HEK293 (cell line): ENCODE results near the gene ZNF710.

Experiments used
- CTCF ChIA-PET: fragments of 350-600 bp; formaldehyde crosslinking; extraction: SDS; loops from one replicate; lab custom pipeline; 2021; ENCODE audit warnings: antibody characterized with exemption; lab: Yijun Ruan, JAX
- POLR2A ChIA-PET: fragments of 300-600 bp; formaldehyde crosslinking; extraction: SDS; loops from one replicate; lab custom pipeline; 2020; ENCODE audit warnings: antibody characterized with exemption, inconsistent platforms; lab: Yijun Ruan, JAX
- H3K27ac ChIP-seq: fragments of 200-500 bp; sonication (Bioruptor generic); 2 replicates; pipeline ENCODE4 v1.5.1; 2014; ENCODE audit warnings: low read depth, low read length, control low read depth, inconsistent platforms; ENCODE audit errors: extremely low read depth
- H3K36me3 ChIP-seq, 2 experiments: fragments of 200-500 bp in 1 of 2; sonication (Bioruptor generic) in 1 of 2; 1 replicate in 1 of 2; 2 replicates in 1 of 2; pipeline ENCODE4 v1.5.1; 2014 to 2017; ENCODE audit warnings: inconsistent platforms in 2 of 2, low read length in 2 of 2; ENCODE audit not compliant: control insufficient read depth in 2 of 2, insufficient read depth in 1 of 2
- H3K4me1 ChIP-seq: fragments of 200-500 bp; sonication (Bioruptor generic); 2 replicates; pipeline ENCODE4 v1.5.1; 2014; ENCODE audit warnings: mild to moderate bottlenecking, low read length, inconsistent platforms; ENCODE audit not compliant: control insufficient read depth, insufficient read depth
- H3K4me3 ChIP-seq: 2 replicates; pipeline ENCODE4 v1.5.1; 2011; ENCODE audit warnings: low read depth, mild to moderate bottlenecking, control low read depth, low read length, moderate library complexity
- H3K9me3 ChIP-seq: fragments of 200-500 bp; sonication (Bioruptor generic); 2 replicates; pipeline ENCODE4 v1.5.1; 2014; ENCODE audit warnings: low read depth, low read length, inconsistent platforms; ENCODE audit not compliant: control insufficient read depth, insufficient read depth
- CTCF ChIP-seq: fragments of 450-650 bp; formaldehyde crosslinking; IDR thresholded peaks from 2 replicates; pipeline ENCODE4 v1.5.1; 2016; ENCODE audit warnings: missing biosample characterization, missing genetic modification characterization
- EGR2 ChIP-seq: fragments of 450-650 bp; formaldehyde crosslinking; IDR thresholded peaks from 2 replicates; pipeline ENCODE4 v1.5.1; 2016; ENCODE audit warnings: low read depth, missing biosample characterization, missing genetic modification characterization
- GLI2 ChIP-seq: fragments of 450-650 bp; formaldehyde crosslinking; IDR thresholded peaks from 2 replicates; pipeline ENCODE4; 2017; ENCODE audit warnings: missing biosample characterization, missing genetic modification characterization, low read depth, borderline replicate concordance
- HOXD13 ChIP-seq: sonication (generic); formaldehyde crosslinking; IDR thresholded peaks from 2 replicates; pipeline ENCODE4 v1.8.0; 2022; ENCODE audit warnings: missing genetic modification reagents, borderline replicate concordance
- KLF1 ChIP-seq: fragments of 450-650 bp; formaldehyde crosslinking; IDR thresholded peaks from 2 replicates; pipeline ENCODE4 v1.5.1; 2016; ENCODE audit warnings: missing biosample characterization, missing genetic modification characterization
- PRDM6 ChIP-seq: fragments of 450-650 bp; formaldehyde crosslinking; IDR thresholded peaks from 2 replicates; pipeline ENCODE4 v1.5.1; 2017; ENCODE audit warnings: missing biosample characterization, missing genetic modification characterization
- RBAK ChIP-seq: fragments of 450-650 bp; formaldehyde crosslinking; IDR thresholded peaks from 2 replicates; pipeline ENCODE4 v1.5.1; 2016; ENCODE audit warnings: missing biosample characterization, missing genetic modification characterization
- SCRT1 ChIP-seq: fragments of 450-650 bp; formaldehyde crosslinking; IDR thresholded peaks from 2 replicates; pipeline ENCODE4 v1.5.1; 2016; ENCODE audit warnings: missing biosample characterization, missing genetic modification characterization, borderline replicate concordance
- SP2 ChIP-seq: fragments of 450-650 bp; formaldehyde crosslinking; IDR thresholded peaks from 2 replicates; pipeline ENCODE4 v1.5.1; 2016; ENCODE audit warnings: missing biosample characterization, missing genetic modification characterization
- SP7 ChIP-seq: fragments of 450-650 bp; formaldehyde crosslinking; IDR thresholded peaks from 2 replicates; pipeline ENCODE4 v1.5.1; 2016; ENCODE audit warnings: missing biosample characterization, missing genetic modification characterization
- YY2 ChIP-seq: fragments of 450-650 bp; formaldehyde crosslinking; IDR thresholded peaks from 2 replicates; pipeline ENCODE4 v1.5.1; 2016; ENCODE audit warnings: missing biosample characterization, missing genetic modification characterization
- ZNF133 ChIP-seq: fragments of 450-650 bp; formaldehyde crosslinking; IDR thresholded peaks from 2 replicates; pipeline ENCODE4 v1.5.1; 2016; ENCODE audit warnings: missing biosample characterization, missing genetic modification characterization
- ZNF155 ChIP-seq: fragments of 450-650 bp; formaldehyde crosslinking; IDR thresholded peaks from 2 replicates; pipeline ENCODE4 v1.5.1; 2016; ENCODE audit warnings: missing biosample characterization, missing genetic modification characterization
- ZNF24 ChIP-seq: fragments of 450-650 bp; formaldehyde crosslinking; IDR thresholded peaks from 2 replicates; pipeline ENCODE4 v1.5.1; 2016; ENCODE audit warnings: missing biosample characterization, missing genetic modification characterization
- ZNF48 ChIP-seq: fragments of 450-650 bp; formaldehyde crosslinking; IDR thresholded peaks from 2 replicates; pipeline ENCODE4 v1.5.1; 2016; ENCODE audit warnings: missing biosample characterization, missing genetic modification characterization
- ZNF76 ChIP-seq: fragments of 450-650 bp; formaldehyde crosslinking; IDR thresholded peaks from 2 replicates; pipeline ENCODE4; 2016; ENCODE audit warnings: low read depth, missing biosample characterization, missing genetic modification characterization, borderline replicate concordance
- TF ChIP-seq, protein P1 (sequence below): fragments of 450-650 bp; formaldehyde crosslinking; IDR thresholded peaks from 2 replicates; pipeline ENCODE4 v1.5.1; 2017; ENCODE audit warnings: missing biosample characterization, missing genetic modification characterization
- TF ChIP-seq, protein P2 (sequence below): fragments of 450-650 bp; IDR thresholded peaks from 2 replicates; pipeline ENCODE4 v1.5.1; 2018; ENCODE audit warnings: missing biosample characterization, missing genetic modification characterization

The ZNF710 gene

DNA sequence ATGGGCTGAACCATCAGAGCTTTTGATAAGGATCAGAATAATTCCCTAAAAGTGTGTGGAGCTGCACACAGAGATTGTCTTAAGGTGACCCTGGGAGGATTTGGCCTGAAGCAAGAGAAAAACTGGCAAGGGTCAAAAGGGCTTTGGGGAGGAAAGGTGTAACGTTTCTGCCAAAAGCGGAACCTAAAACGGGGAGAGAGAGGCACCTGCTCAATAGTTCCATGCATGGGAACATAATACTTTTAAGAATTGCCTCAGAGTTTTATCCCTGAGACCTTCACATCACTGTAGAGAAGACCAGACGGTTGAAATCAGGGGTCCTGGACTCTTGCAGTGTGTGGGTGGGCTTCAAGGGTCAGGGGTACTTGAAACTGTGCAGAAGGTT lies 5.9 kb downstream of the ZNF710 start:
- Histone ChIP-seq H3K4me1 (peaks cover 16% of the 10 kb centered on the region), H3K4me3 (no peak overlapping the region), H3K36me3 (no peaks in the 10 kb centered on the region), H3K9me3 (no peaks in the 10 kb centered on the region), H3K27ac (no peak overlapping the region)
- CTCF ChIA-PET = interaction anchor here (2.7 kb wide), 1 partner anchor 64 kb away, joined by 8 read pairs; no protein-coding TSS in a partner anchor
- TF ChIP-seq GLI2 (tag by site-specific recombination) = no peak
- TF ChIP-seq YY2 = no peak
- TF ChIP-seq CTCF (tag by site-specific recombination) = no peak
- no peak for TF ChIP-seq ZNF155 (tag by site-specific recombination)
- no peak for TF ChIP-seq HOXD13 (CRISPR knock-in tag)
- no peak for TF ChIP-seq ZNF24 (tag by site-specific recombination)
- TF ChIP-seq, protein P1, sequence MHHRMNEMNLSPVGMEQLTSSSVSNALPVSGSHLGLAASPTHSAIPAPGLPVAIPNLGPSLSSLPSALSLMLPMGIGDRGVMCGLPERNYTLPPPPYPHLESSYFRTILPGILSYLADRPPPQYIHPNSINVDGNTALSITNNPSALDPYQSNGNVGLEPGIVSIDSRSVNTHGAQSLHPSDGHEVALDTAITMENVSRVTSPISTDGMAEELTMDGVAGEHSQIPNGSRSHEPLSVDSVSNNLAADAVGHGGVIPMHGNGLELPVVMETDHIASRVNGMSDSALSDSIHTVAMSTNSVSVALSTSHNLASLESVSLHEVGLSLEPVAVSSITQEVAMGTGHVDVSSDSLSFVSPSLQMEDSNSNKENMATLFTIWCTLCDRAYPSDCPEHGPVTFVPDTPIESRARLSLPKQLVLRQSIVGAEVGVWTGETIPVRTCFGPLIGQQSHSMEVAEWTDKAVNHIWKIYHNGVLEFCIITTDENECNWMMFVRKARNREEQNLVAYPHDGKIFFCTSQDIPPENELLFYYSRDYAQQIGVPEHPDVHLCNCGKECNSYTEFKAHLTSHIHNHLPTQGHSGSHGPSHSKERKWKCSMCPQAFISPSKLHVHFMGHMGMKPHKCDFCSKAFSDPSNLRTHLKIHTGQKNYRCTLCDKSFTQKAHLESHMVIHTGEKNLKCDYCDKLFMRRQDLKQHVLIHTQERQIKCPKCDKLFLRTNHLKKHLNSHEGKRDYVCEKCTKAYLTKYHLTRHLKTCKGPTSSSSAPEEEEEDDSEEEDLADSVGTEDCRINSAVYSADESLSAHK = no peak
- TF ChIP-seq EGR2 (tag by site-specific recombination) = no peak
- TF ChIP-seq, all 188 proteins: peak for 0
- POLR2A ChIA-PET = no interaction called here

DNA sequence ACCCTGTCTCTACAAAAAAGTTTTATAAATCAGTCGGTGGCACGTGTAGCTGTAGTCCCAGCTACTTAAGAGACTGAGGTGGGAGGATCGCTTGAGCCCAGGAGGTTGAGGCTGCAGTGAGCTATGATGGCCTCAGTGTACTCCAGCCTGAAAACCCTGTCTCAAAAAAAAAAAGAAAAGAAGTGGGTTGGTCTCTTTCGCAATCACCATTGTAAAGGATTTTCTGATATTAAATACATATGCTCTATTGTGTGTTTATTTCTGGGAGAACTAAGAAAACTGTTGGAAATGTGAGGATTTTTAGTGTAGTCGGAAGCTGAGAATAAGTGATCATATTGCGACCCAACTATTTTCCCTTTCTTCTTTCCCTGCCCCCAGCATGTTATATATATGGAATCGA lies 7.5 kb downstream of the ZNF710 start:
- H3K27ac ChIP-seq = no peak overlapping the region
- no peak for TF ChIP-seq RBAK
- TF ChIP-seq ZNF133 (tag by site-specific recombination) = no peak
- TF ChIP-seq ZNF48 (tag by site-specific recombination) = no peak
- TF ChIP-seq, protein P2, sequence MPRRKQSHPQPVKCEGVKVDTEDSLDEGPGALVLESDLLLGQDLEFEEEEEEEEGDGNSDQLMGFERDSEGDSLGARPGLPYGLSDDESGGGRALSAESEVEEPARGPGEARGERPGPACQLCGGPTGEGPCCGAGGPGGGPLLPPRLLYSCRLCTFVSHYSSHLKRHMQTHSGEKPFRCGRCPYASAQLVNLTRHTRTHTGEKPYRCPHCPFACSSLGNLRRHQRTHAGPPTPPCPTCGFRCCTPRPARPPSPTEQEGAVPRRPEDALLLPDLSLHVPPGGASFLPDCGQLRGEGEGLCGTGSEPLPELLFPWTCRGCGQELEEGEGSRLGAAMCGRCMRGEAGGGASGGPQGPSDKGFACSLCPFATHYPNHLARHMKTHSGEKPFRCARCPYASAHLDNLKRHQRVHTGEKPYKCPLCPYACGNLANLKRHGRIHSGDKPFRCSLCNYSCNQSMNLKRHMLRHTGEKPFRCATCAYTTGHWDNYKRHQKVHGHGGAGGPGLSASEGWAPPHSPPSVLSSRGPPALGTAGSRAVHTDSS (tag by site-specific recombination) = no peak
- no peak for TF ChIP-seq PRDM6 (tag by site-specific recombination)
- TF ChIP-seq SP7 (tag by site-specific recombination) = no peak
- no peak for TF ChIP-seq ZNF76 (tag by site-specific recombination)
- no peak for TF ChIP-seq SCRT1
- no peak for TF ChIP-seq KLF1 (tag by site-specific recombination)
- TF ChIP-seq SP2 = no peak
- H3K36me3 ChIP-seq = no peaks in the 10 kb centered on the region
- POLR2A ChIA-PET = no interaction called here
- no peak overlapping the region for H3K4me3 ChIP-seq
- H3K4me1 ChIP-seq = peaks cover 13% of the 10 kb centered on the region
- no peaks in the 10 kb centered on the region for H3K9me3 ChIP-seq
- CTCF ChIA-PET = interaction anchor here (0.6 to 2.7 kb wide), 4 partner anchors 14 to 109 kb away, joined by 3 to 8 read pairs (median 4); no protein-coding TSS in a partner anchor
